Left renal cortex interstitium (tissue), 4 donors: ENCODE data around the gene GZMM. TPM values are rescaled to one million over a fixed set of nuclear protein-coding genes. Genes with fewer than 3 reads are reported as not detected.
A peak's percentile ranks its signal among the peaks of the same experiment; 100 is the strongest.

Experiments used
- DNase-seq, 4 donors: peaks; one replicate each; pipeline ENCODE4 v3.0.0-alpha.2; 2013; ENCODE audit warnings: low read depth in 4 of 4, low spot score in 2 of 4, missing footprints in 1 of 4
- polyA plus RNA-seq, 4 donors: library from polyadenylated mRNA; unstranded; fragments of 120-200 nt; gene quantifications; one replicate each; pipeline ENCODE4 v1.2.1, GENCODE V29; 2013; ENCODE audit not compliant: insufficient read length in 4 of 4

The GZMM gene
- polyA plus RNA-seq, 4 donors: 0.25 to 0.48 (median 0.28) TPM

GRCh38 chr19:511101-511851 lies 32.6 kb upstream of the GZMM start:
- no peak for DNase-seq

- DNase-seq: no peak
These were observed 31.1 kb upstream of the GZMM start for GRCh38 chr19:512547-513365.

- no peak for DNase-seq
These were observed 30.3 kb upstream of the GZMM start for GRCh38 chr19:513368-514165.

- DNase-seq: no peak
These were observed 29.6 kb upstream of the GZMM start for GRCh38 chr19:514166-514663.

- DNase-seq: peak in 2 of 4 donors; percentile 70 to 80
These were observed 25.9 kb upstream of the GZMM start for GRCh38 chr19:517721-518597.

- DNase-seq: no peak
These were observed 25.1 kb upstream of the GZMM start for GRCh38 chr19:518598-519231.

- DNase-seq: no peak
These were observed 24.4 kb upstream of the GZMM start for GRCh38 chr19:519449-519865.

- no peak for DNase-seq
These were observed 21.1 kb upstream of the GZMM start for GRCh38 chr19:522726-523125.

- no peak for DNase-seq
These were observed 19.7 kb upstream of the GZMM start for GRCh38 chr19:524062-524674.

- DNase-seq: no peak
These were observed 18.8 kb upstream of the GZMM start for GRCh38 chr19:525029-525428.

- DNase-seq: no peak
These were observed 17.9 kb upstream of the GZMM start for GRCh38 chr19:525857-526419.

- DNase-seq: no peak
These were observed 13.5 kb upstream of the GZMM start for GRCh38 chr19:530134-531008.

GRCh38 chr19:531009-531752 lies 12.7 kb upstream of the GZMM start:
- peak in 2 of 4 donors; percentile 80 for DNase-seq

GRCh38 chr19:531753-532560 lies 11.9 kb upstream of the GZMM start, which contains the start of gene CDC34:
CDC34 (plus strand) TSS chr19:531760; CDS start chr19:531932, 172 bp downstream.
- no peak for DNase-seq

- peak in 1 of 4 donors; percentile 63 for DNase-seq
These were observed 11.1 kb upstream of the GZMM start for GRCh38 chr19:532561-533363.
